ACC112 (cell line): ENCODE measurements around the gene SCCPDH.
"Not testable (repeated sequence)": the region's sequence is repeated elsewhere in the genome, so short reads cannot be mapped to it uniquely, and the experiment has no call there.

ENCODE experiments used
- H2AFZ ChIP-seq: fragments of 200-600 bp; sonication (generic); one replicate; pipeline ENCODE4 v1.6.0; 2017; ENCODE audit warnings: antibody characterized with exemption, low read length; ENCODE audit not compliant: unreplicated experiment
- H3K27ac ChIP-seq: fragments of 200-600 bp; sonication (generic); 2 replicates; pipeline ENCODE4 v1.5.1; 2014; ENCODE audit warnings: low read depth, mild to moderate bottlenecking, antibody characterized with exemption, low read length, moderate library complexity
- H3K27me3 ChIP-seq: fragments of 200-600 bp; sonication (generic); 2 replicates; pipeline ENCODE4 v1.6.1; 2014; ENCODE audit warnings: mild to moderate bottlenecking, antibody characterized with exemption, low read length, moderate library complexity, mixed read lengths; ENCODE audit not compliant: insufficient read depth
- H3K36me3 ChIP-seq: fragments of 200-600 bp; sonication (generic); 2 replicates; pipeline ENCODE4 v1.6.1; 2016; ENCODE audit warnings: mild to moderate bottlenecking, antibody characterized with exemption, low read length, moderate library complexity, mixed read lengths; ENCODE audit not compliant: insufficient read depth
- H3K4me1 ChIP-seq: fragments of 200-600 bp; sonication (generic); one replicate; pipeline ENCODE4 v1.6.1; 2016; ENCODE audit warnings: low read length, mixed read lengths; ENCODE audit not compliant: insufficient read depth, unreplicated experiment, control insufficient read depth
- H3K4me3 ChIP-seq: fragments of 200-600 bp; sonication (generic); 2 replicates; pipeline ENCODE4 v1.5.1; 2014; ENCODE audit warnings: mild to moderate bottlenecking, low read depth, low read length
- H3K79me2 ChIP-seq: fragments of 200-600 bp; sonication (generic); one replicate; pipeline ENCODE4 v1.6.0; 2016; ENCODE audit warnings: low read length; ENCODE audit not compliant: control insufficient read depth, unreplicated experiment, insufficient read depth

Gene SCCPDH

GRCh38 chr1:246726881-246727280 lies 2.7 kb downstream of the SCCPDH start:
- Histone ChIP-seq H3K27ac (no peak overlapping the region), H3K27me3 (no peaks in the 10 kb centered on the region), H3K79me2 (peaks cover 22% of the 10 kb centered on the region), H3K36me3 (peaks cover 39% of the 10 kb centered on the region), H3K4me3 (no peak overlapping the region), H2AFZ (no peak overlapping the region), H3K4me1 (peaks cover 9% of the 10 kb centered on the region)

- H3K79me2 ChIP-seq: peaks cover 22% of the 10 kb centered on the region
- H3K4me3 ChIP-seq: no peak overlapping the region
- peaks cover 9% of the 10 kb centered on the region for H3K4me1 ChIP-seq
- no peak overlapping the region for H3K27ac ChIP-seq
- no peaks in the 10 kb centered on the region for H3K27me3 ChIP-seq
- no peak overlapping the region for H2AFZ ChIP-seq
- H3K36me3 ChIP-seq: peaks cover 39% of the 10 kb centered on the region
Observed at GRCh38 chr1:246727594-246727993, 3.4 kb downstream of the SCCPDH start.

GRCh38 chr1:246728311-246728710 lies 4.1 kb downstream of the SCCPDH start:
- Histone ChIP-seq H3K4me1 (peaks cover 9% of the 10 kb centered on the region), H3K4me3 (no peak overlapping the region), H3K27me3 (no peaks in the 10 kb centered on the region), H3K27ac (no peak overlapping the region), H2AFZ (no peak overlapping the region), H3K36me3 (peaks cover 39% of the 10 kb centered on the region), H3K79me2 (peaks cover 22% of the 10 kb centered on the region)

GRCh38 chr1:246729040-246729439 lies 4.8 kb downstream of the SCCPDH start:
- H3K36me3 ChIP-seq: peaks cover 42% of the 10 kb centered on the region
- not testable (repeated sequence) for H3K27me3 ChIP-seq, H2AFZ ChIP-seq, H3K4me3 ChIP-seq, H3K27ac ChIP-seq, H3K4me1 ChIP-seq
- H3K79me2 ChIP-seq: peaks cover 22% of the 10 kb centered on the region

- H3K4me3 ChIP-seq: no peak overlapping the region
- no peak overlapping the region for H2AFZ ChIP-seq
- H3K36me3 ChIP-seq: peaks cover 47% of the 10 kb centered on the region
- peaks cover 3% of the 10 kb centered on the region for H3K4me1 ChIP-seq
- H3K27ac ChIP-seq: no peak overlapping the region
- H3K27me3 ChIP-seq: no peaks in the 10 kb centered on the region
- H3K79me2 ChIP-seq: peaks cover 10% of the 10 kb centered on the region
Observed at GRCh38 chr1:246730839-246731238, 6.6 kb downstream of the SCCPDH start.

- H3K79me2 ChIP-seq, H3K4me3 ChIP-seq: not testable (repeated sequence)
- peaks cover 52% of the 10 kb centered on the region for H3K36me3 ChIP-seq
Observed at GRCh38 chr1:246731873-246732272, 7.7 kb downstream of the SCCPDH start.

GRCh38 chr1:246733704-246734103 lies 9.5 kb downstream of the SCCPDH start:
- Histone ChIP-seq H3K79me2 (no peaks in the 10 kb centered on the region), H3K4me3 (no peak overlapping the region), H2AFZ (no peak overlapping the region), H3K27ac (no peak overlapping the region), H3K4me1 (no peaks in the 10 kb centered on the region), H3K27me3 (no peaks in the 10 kb centered on the region), H3K36me3 (peaks cover 46% of the 10 kb centered on the region)

More at GRCh38 chr1:246731873-246732272, 7.7 kb downstream of the SCCPDH start:
- not testable (repeated sequence) for H3K27ac ChIP-seq, H3K4me1 ChIP-seq, H3K27me3 ChIP-seq, H2AFZ ChIP-seq

GRCh38 chr1:246734866-246735265 lies 10.7 kb downstream of the SCCPDH start:
- peaks cover 54% of the 10 kb centered on the region for H3K36me3 ChIP-seq
- H2AFZ ChIP-seq: no peak overlapping the region
- no peaks in the 10 kb centered on the region for H3K79me2 ChIP-seq
- no peaks in the 10 kb centered on the region for H3K27me3 ChIP-seq
- no peaks in the 10 kb centered on the region for H3K4me1 ChIP-seq
- H3K27ac ChIP-seq: no peak overlapping the region
- no peak overlapping the region for H3K4me3 ChIP-seq

- Histone ChIP-seq H3K79me2 (no peaks in the 10 kb centered on the region), H3K27me3 (no peaks in the 10 kb centered on the region), H3K36me3 (peaks cover 55% of the 10 kb centered on the region)
Observed at GRCh38 chr1:246735735-246736134, 11.5 kb downstream of the SCCPDH start.

GRCh38 chr1:246742396-246742795 lies 18.2 kb downstream of the SCCPDH start:
- no peak overlapping the region for H2AFZ ChIP-seq
- H3K4me3 ChIP-seq: no peak overlapping the region
- no peaks in the 10 kb centered on the region for H3K4me1 ChIP-seq
- H3K36me3 ChIP-seq: peaks cover 66% of the 10 kb centered on the region
- no peaks in the 10 kb centered on the region for H3K27me3 ChIP-seq
- H3K79me2 ChIP-seq: no peaks in the 10 kb centered on the region
- no peak overlapping the region for H3K27ac ChIP-seq

More at GRCh38 chr1:246735735-246736134, 11.5 kb downstream of the SCCPDH start:
- Histone ChIP-seq H3K4me3 (no peak overlapping the region), H3K27ac (no peak overlapping the region), H3K4me1 (no peaks in the 10 kb centered on the region), H2AFZ (no peak overlapping the region)

- peaks cover 42% of the 10 kb centered on the region for H3K36me3 ChIP-seq
- not testable (repeated sequence) for H3K27me3 ChIP-seq, H3K27ac ChIP-seq, H3K4me1 ChIP-seq, H3K79me2 ChIP-seq, H3K4me3 ChIP-seq, H2AFZ ChIP-seq
Observed at GRCh38 chr1:246746155-246746554, 21.9 kb downstream of the SCCPDH start.
